GM19467 (cell line): ENCODE results near the gene KIF3B.
"Not testable (repeated sequence)": the region's sequence is repeated elsewhere in the genome, so short reads cannot be mapped to it uniquely, and the experiment has no call there.

Experiments used
- ATAC-seq: cut with Tn5 transposase; IDR thresholded peaks from one replicate; pipeline ENCODE4 v1.9.1; 2021; ENCODE audit warnings: mild to moderate bottlenecking, moderate library complexity; ENCODE audit not compliant: unreplicated experiment

Gene KIF3B

DNA sequence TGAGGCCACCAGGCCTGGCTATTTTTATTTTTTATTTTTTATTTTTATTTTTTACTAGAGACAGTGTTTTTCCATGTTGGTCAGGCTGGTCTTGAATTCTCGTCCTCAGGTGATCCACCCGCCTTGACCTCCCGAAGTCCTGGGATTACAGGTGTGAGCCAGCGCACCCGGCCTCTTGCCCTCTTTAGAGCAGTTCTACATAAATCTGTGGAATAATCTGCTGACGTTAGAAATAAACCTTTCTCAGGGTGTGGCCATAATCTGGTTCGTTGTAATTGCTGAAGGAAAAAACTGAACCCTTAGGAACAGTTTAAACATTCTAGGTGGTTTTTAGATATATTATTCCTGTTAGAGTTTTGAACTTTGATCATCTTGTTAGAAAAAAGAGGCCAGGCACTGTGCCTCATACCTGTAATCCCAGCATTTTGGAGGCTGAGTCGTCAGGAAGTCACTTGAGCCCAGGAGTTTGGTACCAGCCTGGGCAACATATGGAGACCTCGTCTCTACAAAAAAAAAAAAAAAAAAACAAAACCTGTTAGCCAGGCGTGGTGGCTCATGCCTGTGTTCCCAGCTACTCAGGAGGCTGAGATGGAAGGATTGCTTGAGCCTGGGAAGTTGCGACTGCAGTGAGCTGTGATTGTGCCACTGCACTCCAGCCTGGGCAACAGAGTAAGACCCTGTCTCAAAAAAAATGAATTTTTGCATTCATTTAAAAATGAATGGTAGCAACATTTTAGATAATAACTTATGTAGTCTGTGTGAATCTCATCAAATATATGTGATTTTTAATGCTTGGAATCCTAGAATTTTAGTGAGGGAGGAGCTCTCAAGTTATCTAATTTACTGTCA is 104.9 kb downstream of the KIF3B start:
- ATAC-seq = no peak

DNA sequence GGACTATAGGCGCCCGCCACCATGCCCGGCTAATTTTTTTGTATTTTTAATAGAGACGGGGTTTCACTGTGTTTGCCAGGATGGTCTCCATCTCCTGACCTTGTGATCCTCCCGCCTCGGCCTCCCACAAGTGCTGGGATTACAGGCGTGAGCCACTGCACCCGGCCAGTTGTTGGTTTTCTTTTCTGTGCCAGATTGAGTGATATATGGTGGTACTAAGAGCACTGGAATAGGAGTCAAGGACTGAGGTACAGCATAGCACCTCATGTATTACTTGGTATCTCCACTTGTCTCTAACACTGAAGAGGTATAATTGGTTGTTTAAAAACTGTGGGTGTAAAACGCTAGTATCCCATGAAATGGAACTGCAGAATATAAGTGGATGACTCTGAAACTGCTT is 106.0 kb downstream of the KIF3B start:
- ATAC-seq = not testable (repeated sequence)
